Forelimb muscle (tissue), 1 donor: ENCODE results near the gene ZNF766. TPM values are rescaled to one million over a fixed set of nuclear protein-coding genes. Genes with fewer than 3 reads are reported as not detected.
"Not testable (repeated sequence)": the region's sequence is repeated elsewhere in the genome, so short reads cannot be mapped to it uniquely, and the experiment has no call there.

ENCODE experiments used
- DNase-seq: peaks from one replicate; pipeline ENCODE4 v3.0.0-alpha.2; 2013; ENCODE audit warnings: low read depth
- polyA plus RNA-seq: library from polyadenylated mRNA; unstranded; fragments of 120-200 nt; gene quantifications from one replicate; pipeline ENCODE4 v1.2.1, GENCODE V29; 2013; ENCODE audit not compliant: insufficient read length

ZNF766 gene
- polyA plus RNA-seq, 1 donor: 10.9 TPM

- DNase-seq: no peak
Measured at GRCh38 chr19:52275988-52276387, 6.6 kb downstream of the ZNF766 start.

GRCh38 chr19:52277471-52277870 lies 8.1 kb downstream of the ZNF766 start:
- DNase-seq: no peak

DNA sequence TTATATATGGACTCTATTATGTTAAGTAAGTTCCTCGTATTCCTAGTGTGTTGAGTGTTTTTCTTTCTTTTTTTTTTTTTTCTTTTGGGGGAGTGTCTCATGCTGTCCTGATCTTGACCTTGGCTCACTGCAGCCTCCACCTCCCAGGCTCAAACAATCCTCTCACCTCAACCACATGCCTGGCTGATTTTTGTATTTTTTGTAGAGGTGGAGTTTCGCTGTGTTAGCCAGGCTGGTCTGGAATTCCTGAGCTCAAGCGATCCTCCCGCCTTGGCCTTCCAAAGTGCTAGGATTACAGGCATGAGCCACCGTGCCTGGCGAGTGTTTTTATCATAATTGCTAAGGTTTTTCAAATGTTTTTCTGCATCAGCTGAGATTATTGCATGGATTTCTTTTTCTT lies 16.9 kb downstream of the ZNF766 start:
- DNase-seq: no peak

DNA sequence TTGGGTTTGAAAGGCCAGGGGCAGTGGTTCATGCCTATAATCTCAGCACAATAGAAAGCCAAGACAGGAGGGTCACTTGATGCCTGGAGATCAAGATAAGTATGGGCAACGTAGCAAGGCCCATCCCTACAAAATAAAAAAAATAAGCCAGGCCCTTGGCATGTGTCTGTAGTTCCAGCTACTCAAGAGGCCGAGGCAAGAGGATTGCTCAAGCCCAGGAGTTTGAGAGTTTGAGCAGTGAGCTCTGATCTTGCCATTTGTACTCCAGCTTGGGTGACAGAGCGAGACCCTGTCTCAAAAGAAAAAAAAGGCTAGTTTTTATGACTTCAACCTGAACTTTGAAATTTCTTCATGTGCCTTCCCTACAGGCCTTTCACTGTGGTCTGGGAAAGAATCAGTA lies 22.4 kb downstream of the ZNF766 start:
- DNase-seq: no peak

- not testable (repeated sequence) for DNase-seq
Measured at GRCh38 chr19:52292946-52293345, 23.6 kb downstream of the ZNF766 start.

DNA sequence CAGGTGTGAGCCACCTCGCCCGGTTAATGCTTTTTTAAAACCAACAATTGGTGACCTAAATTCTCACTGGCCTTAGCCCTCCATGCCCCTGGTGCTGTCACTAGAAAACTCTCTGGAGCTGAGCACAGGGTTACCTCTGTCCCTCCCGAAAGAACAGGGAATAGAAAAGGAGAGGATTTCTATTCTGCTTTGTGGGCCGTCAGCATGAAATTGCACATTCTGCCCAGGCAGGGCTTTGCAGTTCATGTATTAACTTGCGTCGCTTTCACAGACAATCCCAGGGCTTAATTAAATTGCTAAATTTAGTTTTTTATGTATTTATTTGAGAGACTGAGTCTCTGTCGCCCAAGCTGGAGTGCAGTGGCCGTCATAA lies 27.0 kb downstream of the ZNF766 start:
- no peak for DNase-seq

GRCh38 chr19:52296773-52297600 lies 27.6 kb downstream of the ZNF766 start, which contains the start of gene ZNF480:
TSS of gene ZNF480 (plus strand) at chr19:52297169. CDS start at chr19:52300413, 3,244 bp downstream.
- peak; percentile 41 for DNase-seq

DNA sequence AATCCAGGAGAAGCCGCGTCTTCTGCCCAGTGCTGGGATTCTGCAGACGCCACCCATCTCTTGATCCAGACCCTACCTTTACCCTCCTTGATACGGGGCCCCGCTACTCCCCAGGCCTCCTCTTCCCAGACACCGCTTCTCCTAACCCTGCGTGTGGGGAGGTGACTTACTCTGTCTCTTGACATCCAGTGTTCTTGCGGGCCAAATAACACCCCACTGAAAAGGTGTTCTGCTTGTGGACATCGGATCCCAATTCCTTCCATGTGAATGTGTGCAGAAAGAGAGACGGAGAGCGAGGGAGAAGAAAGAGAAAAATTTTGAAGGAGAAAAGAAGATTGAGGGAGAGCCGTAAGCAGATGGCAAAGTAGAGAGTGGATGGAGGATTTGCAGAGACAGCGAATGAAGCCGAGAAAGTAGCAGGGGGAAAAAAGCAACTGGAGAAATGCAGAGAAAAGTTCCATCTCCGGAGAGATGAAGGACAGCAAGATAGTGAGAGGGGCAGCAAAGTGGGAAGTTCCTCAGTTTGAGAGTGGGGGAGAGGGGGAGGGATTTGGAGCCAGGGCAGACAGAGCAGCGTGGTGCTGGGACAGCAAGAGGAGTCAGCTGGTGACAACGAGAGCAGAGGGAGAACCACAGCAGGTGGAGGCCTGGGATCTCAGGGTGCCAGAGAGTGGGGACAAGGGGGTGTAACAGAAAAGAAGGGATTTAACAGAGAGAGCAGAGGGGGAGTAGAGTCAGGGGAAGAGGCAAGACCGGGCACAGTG lies 28.4 kb downstream of the ZNF766 start:
- no peak for DNase-seq

- DNase-seq: no peak
Measured at GRCh38 chr19:52307275-52307674, 37.9 kb downstream of the ZNF766 start.

DNA sequence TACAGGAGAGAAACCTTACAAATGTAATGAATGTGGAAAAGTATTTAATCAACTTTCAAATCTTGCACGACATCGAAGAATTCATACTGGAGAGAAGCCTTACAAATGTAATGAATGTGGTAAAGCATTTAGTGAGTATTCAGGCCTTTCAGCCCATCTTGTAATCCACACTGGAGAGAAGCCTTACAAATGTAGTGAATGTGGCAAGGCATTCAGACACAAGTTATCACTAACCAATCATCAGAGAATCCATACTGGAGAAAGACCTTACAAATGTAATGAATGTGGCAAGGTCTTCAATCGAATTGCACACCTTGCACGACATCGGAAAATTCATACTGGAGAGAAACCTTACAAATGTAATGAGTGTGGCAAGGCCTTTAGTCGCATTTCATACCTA lies 53.0 kb downstream of the ZNF766 start:
- no peak for DNase-seq

DNA sequence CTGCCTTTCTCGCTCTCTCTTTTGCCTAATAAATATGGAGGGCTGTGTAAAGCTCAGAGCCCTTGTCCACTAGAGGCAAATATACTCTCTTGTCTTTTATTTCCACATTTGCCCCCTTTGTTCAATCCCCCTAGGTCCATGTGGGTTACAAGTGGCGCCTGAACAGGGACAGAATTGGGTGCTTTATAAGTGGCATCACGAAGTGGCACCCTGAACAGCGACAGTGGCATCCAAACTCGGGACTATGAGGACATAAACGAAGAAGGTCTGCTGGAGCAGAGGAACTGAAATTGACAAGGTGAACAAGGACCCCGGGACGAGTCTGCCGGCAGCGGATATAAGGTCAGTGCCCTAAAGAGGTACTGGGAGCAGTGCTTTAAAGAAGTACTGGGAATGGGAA lies 62.4 kb downstream of the ZNF766 start:
- no peak for DNase-seq

DNA sequence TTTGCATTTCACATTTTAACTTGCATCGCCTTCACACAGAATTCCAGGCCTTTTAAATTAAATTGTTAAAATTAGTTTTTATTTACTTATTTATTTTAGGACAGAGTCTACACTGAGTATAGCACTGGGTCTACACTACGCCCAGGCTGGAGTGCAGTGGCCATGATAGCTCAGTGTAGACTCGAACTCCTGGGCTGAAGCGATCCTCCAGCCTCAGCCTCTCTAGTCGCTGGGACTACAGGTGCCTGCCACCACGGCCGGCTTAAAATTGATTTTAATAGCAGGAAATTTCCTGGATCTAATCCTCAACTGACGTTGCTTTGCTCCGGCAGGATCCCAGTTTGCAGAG lies 66.4 kb downstream of the ZNF766 start:
- DNase-seq: no peak

- DNase-seq: peak; percentile 55
Measured at GRCh38 chr19:52336117-52336790, 66.9 kb downstream of the ZNF766 start, which contains the start of gene ZNF610. TSS of gene ZNF610 (plus strand) at chr19:52336243. CDS start at chr19:52349173, 12,930 bp downstream.

- DNase-seq: no peak
Measured at GRCh38 chr19:52336791-52337381, 67.5 kb downstream of the ZNF766 start.

DNA sequence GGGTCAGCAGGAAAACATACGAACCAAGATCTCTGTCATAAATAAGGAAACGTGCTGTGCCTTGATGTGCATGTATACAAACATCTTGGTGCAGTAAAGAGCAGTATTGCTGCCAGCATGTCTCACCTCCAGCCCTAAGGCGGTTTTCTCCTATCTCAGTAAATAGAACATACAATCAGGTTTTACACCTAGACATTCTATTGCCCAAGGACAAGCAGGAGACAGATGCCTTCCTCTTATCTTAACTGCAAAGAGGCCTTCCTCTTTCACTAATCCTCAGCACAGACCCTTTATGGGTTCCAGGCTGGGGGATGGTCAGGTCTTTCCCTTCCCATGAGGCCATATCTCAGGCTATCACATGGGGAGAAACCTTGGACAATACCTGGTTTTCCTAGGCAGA lies 69.6 kb downstream of the ZNF766 start:
- not testable (repeated sequence) for DNase-seq

- no peak for DNase-seq
Measured at GRCh38 chr19:52343548-52343947, 74.2 kb downstream of the ZNF766 start.

DNA sequence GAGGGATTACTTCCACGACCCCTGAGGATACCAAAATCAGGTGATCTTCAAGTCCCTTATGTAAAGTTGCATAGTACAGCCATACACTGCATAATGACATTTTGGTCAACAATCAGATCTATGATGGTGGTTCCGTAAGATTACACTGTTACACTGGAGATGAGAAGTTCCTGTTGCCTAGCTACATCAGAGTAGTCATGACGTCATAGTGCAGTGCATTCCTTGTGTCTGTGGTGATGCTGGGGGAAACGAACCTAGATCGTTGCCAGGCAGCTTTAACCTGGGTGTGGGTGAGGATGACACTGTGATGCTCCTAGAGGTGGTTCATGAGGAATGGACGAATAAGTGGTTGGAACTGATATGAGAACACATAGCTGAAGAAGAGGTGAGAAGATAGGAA lies 75.8 kb downstream of the ZNF766 start:
- no peak for DNase-seq

Other genes with a start within 250 kb of the ZNF766 start
- 7.8 TPM for gene ZNF614, start 241.2 kb upstream of the ZNF766 start, polyA plus RNA-seq
- gene ZNF432, start 220.7 kb upstream of the ZNF766 start, polyA plus RNA-seq: 11.3 TPM
- gene ZNF841, start 173.8 kb upstream of the ZNF766 start, polyA plus RNA-seq: 11.0 TPM
- gene ZNF616, start 129.6 kb upstream of the ZNF766 start, polyA plus RNA-seq: 9.1 TPM
- gene ZNF836, start 98.0 kb upstream of the ZNF766 start, polyA plus RNA-seq: 8.2 TPM
- 293 TPM for gene PPP2R1A, start 79.5 kb upstream of the ZNF766 start, polyA plus RNA-seq
- 9.5 TPM for gene ZNF480, start 27.6 kb downstream of the ZNF766 start, polyA plus RNA-seq
- gene ZNF610, start 66.7 kb downstream of the ZNF766 start, polyA plus RNA-seq: 3.3 TPM
- 12.5 TPM for gene ZNF880, start 100.3 kb downstream of the ZNF766 start, polyA plus RNA-seq
- 20.1 TPM for gene ZNF528, start 128.3 kb downstream of the ZNF766 start, polyA plus RNA-seq
- gene ZNF534, start 159.6 kb downstream of the ZNF766 start, polyA plus RNA-seq: 0.81 TPM
- gene ZNF578, start 184.0 kb downstream of the ZNF766 start, polyA plus RNA-seq: 2.4 TPM